Stimulated activated CD4-positive, alpha-beta T cell treated with anti-CD3 and anti-CD28 coated beads, Interleukin-4, amount 100 ng/mL, for 4 hours (primary cell): ENCODE results near the gene AKNAD1.

Source experiments
- DNase-seq, 2 experiments: peaks; one replicate each; pipeline ENCODE4 v3.0.0-alpha.2; 2020

Gene AKNAD1

DNA sequence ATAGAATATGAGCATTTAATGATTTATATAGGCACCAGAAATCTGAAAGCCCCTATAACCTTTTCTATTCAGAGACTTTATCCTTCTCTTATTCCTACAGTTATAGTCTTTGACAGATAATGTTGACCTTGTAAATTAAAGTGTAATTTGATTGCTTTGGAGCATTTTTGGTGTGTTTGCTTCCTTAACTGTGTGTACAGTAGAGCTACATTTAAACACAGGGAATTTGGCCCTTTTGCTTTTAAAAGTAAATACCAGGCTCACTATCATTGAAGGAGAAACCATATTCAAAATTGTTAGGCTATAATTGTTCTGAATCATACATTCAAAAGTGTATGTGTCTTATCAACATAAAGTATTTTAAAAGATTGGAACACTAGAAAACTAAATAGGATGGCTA lies 77.4 kb downstream of the AKNAD1 start:
- no peak for DNase-seq

- DNase-seq = no peak
Observed at GRCh38 chr1:108777839-108778238, 79.1 kb downstream of the AKNAD1 start.

DNA sequence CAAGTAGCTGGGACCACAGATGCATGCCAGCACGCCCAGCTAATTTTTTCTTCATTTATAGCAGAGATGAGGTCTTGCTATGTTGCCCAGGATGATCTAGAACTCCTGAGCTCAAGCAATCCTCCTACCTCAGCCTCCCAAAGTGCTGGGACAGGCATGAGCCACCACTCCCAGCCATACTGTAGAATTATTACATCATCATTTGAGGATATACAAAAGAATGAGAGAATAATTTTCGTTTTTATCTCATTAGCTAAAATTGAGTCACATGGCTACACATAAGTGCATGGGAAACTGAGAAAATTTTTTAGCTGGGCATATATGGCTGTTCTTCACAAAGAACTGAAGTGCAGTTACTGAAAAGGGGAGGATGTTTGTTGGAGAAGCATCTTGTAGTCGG lies 89.2 kb downstream of the AKNAD1 start:
- DNase-seq = no peak

- no peak for DNase-seq
Observed at GRCh38 chr1:108767115-108767514, 89.8 kb downstream of the AKNAD1 start.
